Esophagus muscularis mucosa (tissue), 4 donors: ENCODE data around the gene ATP2B1. TPM values are rescaled to one million over a fixed set of nuclear protein-coding genes. Genes with fewer than 3 reads are reported as not detected.

ENCODE experiments used
- DNase-seq: peaks from one replicate; pipeline ENCODE4 v3.0.0-alpha.2; 2017; ENCODE audit errors: extremely low spot score
- H3K27ac ChIP-seq, 4 donors: fragments of 200-600 bp; sonication (generic); replicated peaks in 1 of 4; 1 replicate in 3 of 4; 2 replicates in 1 of 4; pipeline ENCODE4 v1.5.1; 2016 to 2019; ENCODE audit warnings: mild to moderate bottlenecking in 1 of 4
- H3K27me3 ChIP-seq, 4 donors: fragments of 200-600 bp; sonication (generic); one replicate each; pipeline versions ENCODE4 v1.5.1 to v1.6.0; 2016 to 2019
- H3K36me3 ChIP-seq, 4 donors: fragments of 200-600 bp; sonication (generic); one replicate each; pipeline ENCODE4 v1.5.1; 2016 to 2019
- H3K4me1 ChIP-seq, 4 donors: fragments of 200-600 bp; sonication (generic); one replicate each; pipeline ENCODE4 v1.5.1; 2016 to 2019
- H3K4me3 ChIP-seq, 4 donors: fragments of 200-600 bp; sonication (generic); 1 replicate in 2 of 4; 2 replicates in 2 of 4; pipeline ENCODE4 v1.5.1; 2016 to 2019; ENCODE audit warnings: mild to moderate bottlenecking in 4 of 4, moderate library complexity in 1 of 4
- H3K9me3 ChIP-seq, 4 donors: fragments of 200-600 bp; sonication (generic); 1 replicate in 3 of 4; 2 replicates in 1 of 4; pipeline ENCODE4 v1.5.1; 2016 to 2019
- CTCF ChIP-seq, 3 experiments: fragments of 200-600 bp in 2 of 3; fragments of 450-650 bp in 1 of 3; sonication (generic) in 2 of 3; IDR thresholded peaks; one replicate each; pipeline ENCODE4 v1.5.1; 2017 to 2019; ENCODE audit warnings: antibody characterized with exemption in 3 of 3, mild to moderate bottlenecking in 2 of 3, moderate library complexity in 1 of 3
- EP300 ChIP-seq: sonication (generic); formaldehyde crosslinking; IDR thresholded peaks from one replicate; pipeline ENCODE4 v1.6.1; 2017; ENCODE audit warnings: antibody characterized with exemption
- POLR2A ChIP-seq: fragments of 450-650 bp; IDR thresholded peaks from one replicate; pipeline ENCODE4 v1.6.1; 2017; ENCODE audit warnings: antibody characterized with exemption, moderate library complexity, mild to moderate bottlenecking, low read depth
- POLR2AphosphoS5 ChIP-seq, 2 donors: sonication (generic); formaldehyde crosslinking; IDR thresholded peaks; one replicate each; pipeline ENCODE4 v1.6.1; 2017; ENCODE audit warnings: antibody characterized with exemption in 2 of 2
- WGBS: methylation state at CpG from one replicate; pipeline ENCODE4 v1.1.5; 2018; 5-methylcytosine and 5-hydroxymethylcytosine counted together
- intact Hi-C: fragments of 100-400 bp; cut with DNase I; formaldehyde crosslinking; loops from one replicate; pipeline ENCODE4 v1.15.1; 2023
- total RNA-seq, 4 donors: library from RNA; depleted of rRNA; stranded (reverse); fragments of >200 nt; gene quantifications; one replicate each; pipeline versions ENCODE4 v1.1.0 to v1.2.1, GENCODE V29; 2016

ATP2B1 gene
- total RNA-seq, 4 donors from 2014 or later = 16.0 to 36.9 (median 20.7) TPM

- peak; percentile 91 for DNase-seq
- no peak overlapping the region for H3K27ac ChIP-seq
- H3K27me3 ChIP-seq = no peaks in the 10 kb centered on the region
- WGBS = 22% methylated on average over 6 of the region's 6 CpGs
- no peak for TF ChIP-seq EP300
- TF ChIP-seq POLR2AphosphoS5 (IDR thresholded peaks at IDR 0.05) = no peak
- no peak for TF ChIP-seq POLR2A
- peak; percentile 77 to 90 (median 81) for TF ChIP-seq CTCF (IDR thresholded peaks at IDR 0.05)
- H3K9me3 ChIP-seq = no peaks in the 10 kb centered on the region
- H3K4me1 ChIP-seq = peaks cover 12 to 22% (median 18%) of the 10 kb centered on the region in 4 donors
- no peak overlapping the region for H3K4me3 ChIP-seq
- intact Hi-C loops = loop anchor here (5.0 to 10.0 kb wide), 3 partner anchors 164 to 1312 kb away; partner anchors contain the start of gene ATP2B1
- peaks cover 0 to 3% (median 0%) of the 10 kb centered on the region in 4 donors for H3K36me3 ChIP-seq
These were observed 165.6 kb downstream of the ATP2B1 start for GRCh38 chr12:89542912-89543592.

GRCh38 chr12:89542236-89542635, 166.4 kb downstream of the ATP2B1 start:
- TF ChIP-seq POLR2AphosphoS5 (IDR thresholded peaks at IDR 0.05) (no peak), POLR2A (no peak), EP300 (no peak), CTCF (IDR thresholded peaks at IDR 0.05) (no peak)
- WGBS = 96% methylated on average over 2 of the region's 2 CpGs
- intact Hi-C loops = loop anchor here (5.0 to 10.0 kb wide), 3 partner anchors 165 to 1313 kb away; partner anchors contain the start of gene ATP2B1

GRCh38 chr12:89540586-89540985, 168.1 kb downstream of the ATP2B1 start:
- Histone ChIP-seq H3K27ac (no peak overlapping the region), H3K4me3 (no peak overlapping the region), H3K9me3 (no peaks in the 10 kb centered on the region), H3K36me3 (peaks cover 0 to 3% (median 0%) of the 10 kb centered on the region in 4 donors), H3K27me3 (no peaks in the 10 kb centered on the region), H3K4me1 (peaks cover 12 to 22% (median 18%) of the 10 kb centered on the region in 4 donors)
- TF ChIP-seq POLR2A = no peak
- no peak for TF ChIP-seq CTCF (IDR thresholded peaks at IDR 0.05)
- TF ChIP-seq POLR2AphosphoS5 (IDR thresholded peaks at IDR 0.05) = no peak
- no peak for TF ChIP-seq EP300
- intact Hi-C loops = loop anchor here (5.0 to 10.0 kb wide), 3 partner anchors 167 to 1314 kb away; partner anchors contain the start of gene ATP2B1
- WGBS = 87% methylated on average over 3 of the region's 3 CpGs
- DNase-seq = peak; percentile 89

More at GRCh38 chr12:89542236-89542635, 166.4 kb downstream of the ATP2B1 start:
- peak; percentile 24 for DNase-seq
- Histone ChIP-seq H3K4me1 (peaks cover 12 to 22% (median 18%) of the 10 kb centered on the region in 4 donors), H3K9me3 (no peaks in the 10 kb centered on the region), H3K36me3 (peaks cover 0 to 3% (median 0%) of the 10 kb centered on the region in 4 donors), H3K4me3 (no peak overlapping the region), H3K27me3 (no peaks in the 10 kb centered on the region), H3K27ac (no peak overlapping the region)

- 85% methylated on average over 5 of the region's 5 CpGs for WGBS
- H3K4me3 ChIP-seq = no peak overlapping the region
- no peaks in the 10 kb centered on the region for H3K9me3 ChIP-seq
- H3K4me1 ChIP-seq = peaks cover 5 to 15% (median 9%) of the 10 kb centered on the region in 4 donors
- peaks cover 0 to 3% (median 0%) of the 10 kb centered on the region in 4 donors for H3K36me3 ChIP-seq
- TF ChIP-seq POLR2AphosphoS5 (IDR thresholded peaks at IDR 0.05) (no peak), EP300 (no peak), POLR2A (no peak), CTCF (IDR thresholded peaks at IDR 0.05) (no peak)
- no peak overlapping the region for H3K27ac ChIP-seq
- peak; percentile 29 for DNase-seq
- intact Hi-C loops = loop anchor here (5.0 to 10.0 kb wide), 3 partner anchors 168 to 1315 kb away; partner anchors contain the start of gene ATP2B1
- H3K27me3 ChIP-seq = no peaks in the 10 kb centered on the region
These were observed 169.0 kb downstream of the ATP2B1 start for GRCh38 chr12:89539426-89540223.
